HEK293 (cell line): ENCODE results near the gene CFAP410.

ENCODE experiments used
- ATF2 ChIP-seq: fragments of 450-650 bp; formaldehyde crosslinking; IDR thresholded peaks from 2 replicates; pipeline ENCODE4 v1.5.1; 2016; ENCODE audit warnings: missing biosample characterization, missing genetic modification characterization, low read depth
- REST ChIP-seq: fragments of 450-650 bp; formaldehyde crosslinking; IDR thresholded peaks from 2 replicates; pipeline ENCODE4 v1.5.1; 2016; ENCODE audit warnings: missing biosample characterization, missing genetic modification characterization
- SP2 ChIP-seq: fragments of 450-650 bp; formaldehyde crosslinking; IDR thresholded peaks from 2 replicates; pipeline ENCODE4 v1.5.1; 2016; ENCODE audit warnings: missing biosample characterization, missing genetic modification characterization
- ZNF175 ChIP-seq: fragments of 450-650 bp; formaldehyde crosslinking; IDR thresholded peaks from 2 replicates; pipeline ENCODE4 v1.5.1; 2016; ENCODE audit warnings: missing biosample characterization, missing genetic modification characterization
- ZNF239 ChIP-seq: fragments of 450-650 bp; formaldehyde crosslinking; IDR thresholded peaks from 2 replicates; pipeline ENCODE4 v1.5.1; 2016; ENCODE audit warnings: missing biosample characterization, missing genetic modification characterization
- ZNF792 ChIP-seq: fragments of 450-650 bp; formaldehyde crosslinking; IDR thresholded peaks from 2 replicates; pipeline ENCODE4 v1.5.1; 2016; ENCODE audit warnings: missing biosample characterization, missing genetic modification characterization
- ZSCAN30 ChIP-seq: fragments of 450-650 bp; IDR thresholded peaks from 2 replicates; pipeline ENCODE4 v1.5.1; 2018; ENCODE audit warnings: missing biosample characterization, mild to moderate bottlenecking, missing genetic modification characterization, moderate library complexity
- TF ChIP-seq, protein P1 (sequence below): fragments of 450-650 bp; formaldehyde crosslinking; IDR thresholded peaks from 2 replicates; pipeline ENCODE4 v1.5.1; 2016; ENCODE audit warnings: missing biosample characterization, missing genetic modification characterization

DNA sequence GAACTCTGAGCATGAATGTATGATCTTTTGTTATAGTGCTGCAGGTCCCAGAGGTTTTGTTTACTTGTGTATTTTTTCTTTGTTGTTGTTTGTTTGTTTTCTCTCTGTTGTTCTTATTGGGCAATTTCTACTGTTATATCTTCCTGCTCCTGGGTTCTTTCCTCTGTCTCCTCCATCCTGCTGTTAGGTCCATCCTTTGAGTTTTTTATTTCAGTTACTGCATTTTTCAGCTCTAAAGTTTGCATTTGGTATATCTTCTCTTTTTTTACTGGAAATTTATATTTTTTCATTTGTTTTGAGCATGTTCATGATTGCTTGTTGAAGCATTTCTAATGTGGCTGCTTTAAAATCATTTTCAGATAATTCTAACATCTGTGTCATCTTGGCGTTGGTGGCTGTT is 24.1 kb upstream of the CFAP410 start:
- no peak for TF ChIP-seq ZNF239 (tag by site-specific recombination)
- no peak for TF ChIP-seq ZNF792 (tag by site-specific recombination)
- TF ChIP-seq ZSCAN30 (tag by site-specific recombination), result no peak
- TF ChIP-seq, protein P1, sequence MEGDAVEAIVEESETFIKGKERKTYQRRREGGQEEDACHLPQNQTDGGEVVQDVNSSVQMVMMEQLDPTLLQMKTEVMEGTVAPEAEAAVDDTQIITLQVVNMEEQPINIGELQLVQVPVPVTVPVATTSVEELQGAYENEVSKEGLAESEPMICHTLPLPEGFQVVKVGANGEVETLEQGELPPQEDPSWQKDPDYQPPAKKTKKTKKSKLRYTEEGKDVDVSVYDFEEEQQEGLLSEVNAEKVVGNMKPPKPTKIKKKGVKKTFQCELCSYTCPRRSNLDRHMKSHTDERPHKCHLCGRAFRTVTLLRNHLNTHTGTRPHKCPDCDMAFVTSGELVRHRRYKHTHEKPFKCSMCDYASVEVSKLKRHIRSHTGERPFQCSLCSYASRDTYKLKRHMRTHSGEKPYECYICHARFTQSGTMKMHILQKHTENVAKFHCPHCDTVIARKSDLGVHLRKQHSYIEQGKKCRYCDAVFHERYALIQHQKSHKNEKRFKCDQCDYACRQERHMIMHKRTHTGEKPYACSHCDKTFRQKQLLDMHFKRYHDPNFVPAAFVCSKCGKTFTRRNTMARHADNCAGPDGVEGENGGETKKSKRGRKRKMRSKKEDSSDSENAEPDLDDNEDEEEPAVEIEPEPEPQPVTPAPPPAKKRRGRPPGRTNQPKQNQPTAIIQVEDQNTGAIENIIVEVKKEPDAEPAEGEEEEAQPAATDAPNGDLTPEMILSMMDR (tag by site-specific recombination), result no peak
- no peak for TF ChIP-seq SP2 (tag by site-specific recombination)
- TF ChIP-seq ATF2 (tag by site-specific recombination), result no peak
- no peak for TF ChIP-seq REST (tag by site-specific recombination)
- TF ChIP-seq ZNF175, result no peak
